ENCODE data around the gene PIK3R1.

DNA sequence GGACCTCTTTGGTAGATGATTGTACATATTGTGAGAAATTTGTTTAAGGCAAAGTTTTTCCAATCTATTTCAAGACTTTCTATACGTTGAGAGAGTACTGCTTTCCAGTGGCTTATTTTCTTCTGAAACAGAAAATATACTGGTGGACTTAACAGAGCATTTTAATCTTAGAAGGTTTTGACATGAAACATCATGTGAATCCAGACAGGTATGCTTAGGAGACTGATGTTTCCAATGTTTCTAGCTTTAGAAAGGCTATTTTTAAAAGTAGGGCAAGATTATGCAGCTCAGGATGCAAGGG lies 71.0 kb downstream of the PIK3R1 start:
- TF ChIP-seq TAF1 (IDR thresholded peaks at IDR 0.05; ENCODE audit: borderline replicate concordance, low read depth, low read length) (no peak), POLR2A (IDR thresholded peaks at IDR 0.05; ENCODE audit: low read depth, low read length) (no peak), POLR2AphosphoS5 (IDR thresholded peaks at IDR 0.05; ENCODE audit: low read depth, low read length) (no peak)

Measured in GM12892 (cell line).